SU-DHL-6 (cell line): Measurements from ENCODE around the gene CACNA1B.

Source experiments
- H2AFZ ChIP-seq: fragments of 200-600 bp; sonication (generic); 2 replicates; pipeline ENCODE4 v1.6.1; 2014; ENCODE audit warnings: low read depth, mild to moderate bottlenecking, moderate library complexity, mixed read lengths, antibody characterized with exemption, low read length; ENCODE audit not compliant: severe bottlenecking
- H3F3A ChIP-seq: fragments of 200-600 bp; shearing (Covaris generic); 2 replicates; pipeline ENCODE4 v1.6.0; 2016; ENCODE audit warnings: antibody characterized with exemption, mild to moderate bottlenecking; ENCODE audit not compliant: insufficient read depth
- H3K27ac ChIP-seq: fragments of 200-600 bp; sonication (generic); 2 replicates; pipeline ENCODE4 v1.5.1; 2016; ENCODE audit warnings: low read depth, mild to moderate bottlenecking, low read length, moderate library complexity, mixed read lengths
- H3K27me3 ChIP-seq: fragments of 200-600 bp; sonication (generic), shearing (Covaris generic); 2 replicates; pipeline ENCODE4 v1.6.0; 2014; ENCODE audit warnings: mild to moderate bottlenecking, low read length
- H3K36me3 ChIP-seq: fragments of 200-600 bp; sonication (generic); 2 replicates; pipeline ENCODE4 v1.6.1; 2014; ENCODE audit warnings: mild to moderate bottlenecking, low read length, mixed read lengths
- H3K4me2 ChIP-seq: fragments of 300-600, 200-600 bp; shearing (Covaris generic), sonication (generic); 2 replicates; pipeline ENCODE4 v1.6.0; 2014; ENCODE audit warnings: low read length, low read depth, mild to moderate bottlenecking; ENCODE audit not compliant: poor library complexity, severe bottlenecking
- H3K4me3 ChIP-seq: fragments of 200-600 bp; sonication (generic); 2 replicates; pipeline ENCODE4 v1.5.1; 2014; ENCODE audit warnings: antibody characterized with exemption, low read length, mild to moderate bottlenecking, mixed read lengths; ENCODE audit not compliant: insufficient read depth, poor library complexity, severe bottlenecking
- H3K79me2 ChIP-seq: fragments of 200-600 bp; sonication (generic); 2 replicates; pipeline ENCODE4 v1.6.1; 2014; ENCODE audit warnings: mild to moderate bottlenecking, low read length, moderate library complexity; ENCODE audit not compliant: insufficient read depth
- H3K9ac ChIP-seq: fragments of 200-600 bp; sonication (generic); 2 replicates; pipeline ENCODE4 v1.7.0; 2014; ENCODE audit warnings: mild to moderate bottlenecking, low read length
- H3K9me2 ChIP-seq: fragments of 200-600 bp; sonication (generic); replicated peaks from 2 replicates; pipeline ENCODE4 v1.6.1; 2014; ENCODE audit warnings: low read length; ENCODE audit not compliant: insufficient read depth
- H3K9me3 ChIP-seq: fragments of 200-600 bp; sonication (generic); 2 replicates; pipeline ENCODE4 v1.6.1; 2014; ENCODE audit warnings: low read length, mixed read lengths; ENCODE audit not compliant: insufficient read depth
- H4K20me1 ChIP-seq: fragments of 200-600 bp; sonication (generic); 2 replicates; pipeline ENCODE4 v1.6.1; 2014; ENCODE audit warnings: low read depth, mild to moderate bottlenecking, antibody characterized with exemption, low read length, moderate library complexity, mixed read lengths
- CTCF ChIP-seq: fragments of 200-600 bp; sonication (generic); IDR thresholded peaks from one replicate; pipeline ENCODE4 v1.5.1; 2017; ENCODE audit warnings: antibody characterized with exemption, mild to moderate bottlenecking, low read length, moderate library complexity; ENCODE audit not compliant: insufficient read depth, poor library complexity, severe bottlenecking
- EZH2phosphoT487 ChIP-seq: fragments of 200-600 bp; sonication (generic), shearing (Covaris generic); conservative IDR thresholded peaks from 2 replicates; pipeline ENCODE4 v1.6.1; 2018; ENCODE audit warnings: mild to moderate bottlenecking, antibody characterized with exemption, low read length, moderate library complexity, mixed read lengths

The CACNA1B gene

GRCh38 chr9:137952976-137953666 lies 75.5 kb downstream of the CACNA1B start:
- H2AFZ ChIP-seq, result no peak overlapping the region
- no peaks in the 10 kb centered on the region for H3K79me2 ChIP-seq
- H4K20me1 ChIP-seq, result no peaks in the 10 kb centered on the region
- H3K9ac ChIP-seq, result no peak overlapping the region
- H3K27me3 ChIP-seq, result no peaks in the 10 kb centered on the region
- no peaks in the 10 kb centered on the region for H3K36me3 ChIP-seq
- H3K27ac ChIP-seq, result no peak overlapping the region
- no peaks in the 10 kb centered on the region for H3F3A ChIP-seq
- no peak overlapping the region for H3K4me2 ChIP-seq
- H3K9me2 ChIP-seq, result no peaks in the 10 kb centered on the region
- H3K4me3 ChIP-seq, result no peak overlapping the region
- H3K9me3 ChIP-seq, result peaks cover 9% of the 10 kb centered on the region; the same call in 1 of the 2 replicates
- no peak for TF ChIP-seq EZH2phosphoT487
- TF ChIP-seq CTCF, result no peak

GRCh38 chr9:137953683-137954438 lies 76.3 kb downstream of the CACNA1B start:
- Histone ChIP-seq H3K9me2 (no peaks in the 10 kb centered on the region), H2AFZ (no peak overlapping the region), H3K27me3 (no peaks in the 10 kb centered on the region), H3F3A (no peaks in the 10 kb centered on the region), H3K4me3 (no peak overlapping the region), H4K20me1 (no peaks in the 10 kb centered on the region), H3K36me3 (no peaks in the 10 kb centered on the region), H3K79me2 (no peaks in the 10 kb centered on the region), H3K9me3 (peaks cover 2% of the 10 kb centered on the region; the same call in 1 of the 2 replicates), H3K27ac (no peak overlapping the region), H3K9ac (no peak overlapping the region), H3K4me2 (no peak overlapping the region)
- TF ChIP-seq CTCF (no peak), EZH2phosphoT487 (no peak)

- Histone ChIP-seq H4K20me1 (no peaks in the 10 kb centered on the region), H3K27me3 (no peaks in the 10 kb centered on the region), H3K36me3 (no peaks in the 10 kb centered on the region), H3K9ac (no peak overlapping the region), H3F3A (no peaks in the 10 kb centered on the region), H3K4me2 (no peak overlapping the region), H2AFZ (no peak overlapping the region), H3K27ac (no peak overlapping the region), H3K79me2 (no peaks in the 10 kb centered on the region), H3K4me3 (no peak overlapping the region), H3K9me2 (no peaks in the 10 kb centered on the region), H3K9me3 (no peaks in the 10 kb centered on the region)
- TF ChIP-seq EZH2phosphoT487, result no peak
- no peak for TF ChIP-seq CTCF
Measured at GRCh38 chr9:137955224-137955570, 77.6 kb downstream of the CACNA1B start.
